Right lobe of liver (tissue), 4 donors: ENCODE results near the gene KPTN.

ENCODE experiments used
- CTCF ChIP-seq, 4 donors: fragments of 200-600 bp in 3 of 4; fragments of 450-650 bp in 1 of 4; IDR thresholded peaks; one replicate each; pipeline versions ENCODE4 v1.5.1 to v1.8.0; 2016 to 2022; ENCODE audit warnings: antibody characterized with exemption in 4 of 4, mild to moderate bottlenecking in 2 of 4
- POLR2A ChIP-seq: fragments of 450-650 bp; IDR thresholded peaks from one replicate; pipeline ENCODE4 v1.6.1; 2017; ENCODE audit warnings: antibody characterized with exemption, mild to moderate bottlenecking
- donor health status: DM: no; HTN: no; CAD: no.
- donor health status: DM: no; HTN: no; CAD: no.
- donor health status: DM: no; HTN: yes; CAD: no.

DNA sequence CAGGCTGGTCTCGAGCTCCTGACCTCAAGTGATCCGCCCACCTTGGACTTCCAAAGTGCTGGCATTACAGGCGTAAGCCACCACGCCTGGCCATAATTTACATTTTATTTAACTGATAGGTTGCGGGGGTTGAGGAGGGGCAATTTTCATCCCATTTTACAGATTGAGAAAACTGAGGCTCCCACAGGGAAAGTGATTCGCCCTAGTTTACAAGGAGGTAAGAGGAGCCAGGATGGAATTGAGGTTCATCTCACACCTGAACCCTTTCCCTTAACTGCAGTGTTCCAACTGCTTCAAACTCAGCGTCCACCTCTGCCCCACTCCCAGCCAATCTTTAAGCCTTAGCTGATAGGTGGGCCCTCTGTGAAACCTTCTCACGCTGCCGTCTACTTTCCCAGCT is 34.8 kb upstream of the KPTN start:
- TF ChIP-seq POLR2A (no peak), CTCF (IDR thresholded peaks at IDR 0.05) (no peak)
